ENCODE measurements around the gene ABCB9.

Gene ABCB9

DNA sequence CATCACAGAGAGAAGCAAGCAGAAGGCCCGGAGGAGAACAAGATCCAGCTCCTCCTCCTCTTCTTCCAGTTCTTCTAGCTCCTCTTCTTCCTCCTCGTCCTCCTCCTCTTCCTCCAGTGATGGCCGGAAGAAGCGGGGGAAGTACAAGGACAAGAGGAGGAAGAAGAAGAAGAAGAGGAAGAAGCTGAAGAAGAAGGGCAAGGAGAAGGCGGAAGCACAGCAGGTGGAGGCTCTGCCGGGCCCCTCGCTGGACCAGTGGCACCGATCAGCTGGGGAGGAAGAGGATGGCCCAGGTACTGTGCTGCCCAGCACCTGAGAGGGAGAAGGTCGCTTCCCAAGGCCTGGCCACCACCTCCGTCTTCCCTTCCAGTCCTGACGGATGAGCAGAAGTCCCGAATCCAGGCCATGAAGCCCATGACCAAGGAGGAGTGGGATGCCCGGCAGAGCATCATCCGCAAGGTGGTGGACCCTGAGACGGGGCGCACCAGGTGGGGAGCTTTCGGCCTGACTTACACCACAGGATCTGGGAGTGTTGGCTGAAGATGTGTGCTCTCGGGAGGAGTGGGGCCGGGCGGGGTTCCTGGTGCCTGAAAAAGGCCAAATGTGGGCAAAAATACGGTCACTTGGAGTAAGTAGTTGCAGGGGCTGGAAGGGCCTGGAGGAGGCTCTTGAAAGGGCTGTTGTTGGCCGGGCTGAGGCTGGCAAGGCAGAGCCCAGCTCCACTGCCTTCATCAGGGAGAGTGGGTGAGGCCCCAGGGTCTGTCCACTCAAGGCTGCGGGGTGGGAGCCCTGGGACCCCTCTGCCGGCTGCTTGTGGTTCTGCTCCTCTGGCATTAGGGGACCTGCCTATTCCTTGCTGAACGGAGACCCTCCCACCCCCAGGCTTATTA lies 15.6 kb upstream of the ABCB9 start:
- TF ChIP-seq CTCF (conservative IDR thresholded peaks at IDR 0.05; ENCODE audit: control insufficient read depth, insufficient read depth, low read depth, low read length): no peak
- DNase-seq (ENCODE audit: low read depth): no peak
- peak overlapping the region; percentile 75 for H3K4me3 ChIP-seq (ENCODE audit: control insufficient read depth, low read depth, low read length)

DNA sequence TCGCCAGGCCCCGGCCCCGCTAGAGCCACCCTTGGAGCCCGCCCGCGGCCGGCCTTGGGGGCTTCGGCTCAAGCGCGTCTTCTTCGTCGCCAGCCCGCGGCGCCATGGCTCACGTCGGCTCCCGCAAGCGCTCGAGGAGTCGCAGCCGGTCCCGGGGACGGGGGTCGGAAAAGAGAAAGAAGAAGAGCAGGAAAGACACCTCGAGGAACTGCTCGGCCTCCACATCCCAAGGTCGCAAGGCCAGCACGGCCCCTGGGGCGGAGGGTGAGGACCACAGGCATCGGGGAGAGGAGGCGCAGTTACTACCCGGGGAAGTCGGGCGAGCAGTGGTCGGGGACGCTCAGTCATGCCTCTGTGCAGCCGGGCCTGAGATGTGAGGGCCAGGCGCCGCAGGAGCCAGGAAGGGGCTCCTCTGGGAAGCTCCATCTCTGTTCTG lies 14.8 kb upstream of the ABCB9 start:
- TF ChIP-seq CTCF (conservative IDR thresholded peaks at IDR 0.05; ENCODE audit: control insufficient read depth, insufficient read depth, low read depth, low read length): no peak
- peak overlapping the region; percentile 75 for H3K4me3 ChIP-seq (ENCODE audit: control insufficient read depth, low read depth, low read length)
- no peak for DNase-seq (ENCODE audit: low read depth)

- TF ChIP-seq CTCF (conservative IDR thresholded peaks at IDR 0.05; ENCODE audit: control insufficient read depth, insufficient read depth, low read depth, low read length): no peak
- peak within 1 kb of the TSS; percentile 75 for H3K4me3 ChIP-seq (ENCODE audit: control insufficient read depth, low read depth, low read length)
- peak; percentile 51 for DNase-seq (ENCODE audit: low read depth)
Measured at GRCh38 chr12:122980183-122981035, 14.1 kb upstream of the ABCB9 start, which contains the start of gene ARL6IP4. Gene ARL6IP4 (plus strand): TSS chr12:122980681. CDS start chr12:122981140, 459 bp downstream.

DNA sequence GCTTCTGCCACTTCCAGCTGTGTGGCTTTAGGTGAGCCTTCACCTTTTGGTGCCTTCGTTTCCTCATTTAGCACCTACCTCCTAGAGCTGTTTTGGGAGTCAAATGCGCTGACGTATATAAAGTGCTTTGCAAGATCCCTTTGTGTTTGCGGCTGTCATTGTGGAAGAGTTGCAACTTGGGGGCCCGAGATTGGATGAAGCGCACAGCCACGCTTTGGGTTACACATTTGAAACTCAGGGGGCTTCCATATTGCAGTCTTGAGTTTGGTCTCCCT lies 13.6 kb upstream of the ABCB9 start:
- H3K4me3 ChIP-seq (ENCODE audit: control insufficient read depth, low read depth, low read length): peak overlapping the region; percentile 75
- TF ChIP-seq CTCF (conservative IDR thresholded peaks at IDR 0.05; ENCODE audit: control insufficient read depth, insufficient read depth, low read depth, low read length): no peak
- no peak for DNase-seq (ENCODE audit: low read depth)

DNA sequence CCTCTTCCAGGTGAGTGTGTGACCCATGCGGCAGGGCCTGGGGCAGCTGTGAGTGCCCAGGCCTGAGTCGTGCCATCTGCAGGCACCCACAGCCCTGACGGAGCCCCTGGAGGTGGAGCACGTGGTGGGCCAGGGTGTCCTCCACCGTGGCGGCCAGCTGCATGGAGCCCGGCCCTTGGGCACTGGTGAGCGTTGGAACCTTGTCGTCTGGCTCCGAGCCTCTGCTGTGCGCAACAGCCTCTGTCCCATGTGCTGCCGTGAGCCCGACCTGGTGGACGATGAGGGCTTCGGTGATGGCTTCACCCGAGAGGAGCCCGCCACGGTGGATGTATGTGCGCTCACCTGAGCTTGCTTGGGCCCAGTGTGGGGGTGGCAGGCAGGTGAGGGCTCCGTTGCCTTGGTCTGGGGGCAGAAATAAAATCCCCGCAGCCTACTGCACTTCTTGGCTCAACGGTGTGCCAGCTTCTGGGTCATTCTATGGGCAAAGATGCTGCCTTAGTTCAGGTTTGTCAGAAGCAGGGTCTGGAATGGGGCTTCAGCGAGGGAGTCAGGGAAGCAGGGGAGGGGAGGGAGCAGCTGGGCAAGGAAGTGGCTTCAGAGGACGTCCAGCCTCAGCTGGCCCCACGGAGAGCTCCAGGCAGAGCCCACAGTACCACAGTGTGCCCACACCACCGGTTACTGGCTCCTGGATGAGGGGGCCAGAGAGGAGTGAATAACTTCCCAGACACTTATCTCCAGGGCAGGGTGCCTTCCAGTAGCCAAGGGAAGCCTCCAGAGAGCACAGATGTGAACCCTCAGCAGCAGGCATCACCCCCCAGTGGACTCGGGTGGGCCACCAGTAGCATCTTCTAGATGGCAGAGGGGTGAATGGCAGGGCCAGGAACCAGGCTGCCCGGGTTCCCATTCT lies 13.0 kb upstream of the ABCB9 start:
- H3K4me3 ChIP-seq (ENCODE audit: control insufficient read depth, low read depth, low read length): peak overlapping the region; percentile 75
- DNase-seq (ENCODE audit: low read depth): no peak
- TF ChIP-seq CTCF (conservative IDR thresholded peaks at IDR 0.05; ENCODE audit: control insufficient read depth, insufficient read depth, low read depth, low read length): no peak

- TF ChIP-seq CTCF (conservative IDR thresholded peaks at IDR 0.05; ENCODE audit: control insufficient read depth, insufficient read depth, low read depth, low read length): no peak
- no peak overlapping the region for H3K4me3 ChIP-seq (ENCODE audit: control insufficient read depth, low read depth, low read length)
- DNase-seq (ENCODE audit: low read depth): no peak
Measured at GRCh38 chr12:122978507-122978955, 12.3 kb upstream of the ABCB9 start.

Measured in fibroblast of mammary gland (primary cell).